IPS DF 4.7 (cell line): ENCODE data around the gene MAGI2.

ENCODE experiments used
- DNase-seq: peaks from one replicate; pipeline ENCODE4 v3.0.0-alpha.2; 2013; ENCODE audit warnings: low spot score; ENCODE audit errors: extremely low read depth

Gene MAGI2

DNA sequence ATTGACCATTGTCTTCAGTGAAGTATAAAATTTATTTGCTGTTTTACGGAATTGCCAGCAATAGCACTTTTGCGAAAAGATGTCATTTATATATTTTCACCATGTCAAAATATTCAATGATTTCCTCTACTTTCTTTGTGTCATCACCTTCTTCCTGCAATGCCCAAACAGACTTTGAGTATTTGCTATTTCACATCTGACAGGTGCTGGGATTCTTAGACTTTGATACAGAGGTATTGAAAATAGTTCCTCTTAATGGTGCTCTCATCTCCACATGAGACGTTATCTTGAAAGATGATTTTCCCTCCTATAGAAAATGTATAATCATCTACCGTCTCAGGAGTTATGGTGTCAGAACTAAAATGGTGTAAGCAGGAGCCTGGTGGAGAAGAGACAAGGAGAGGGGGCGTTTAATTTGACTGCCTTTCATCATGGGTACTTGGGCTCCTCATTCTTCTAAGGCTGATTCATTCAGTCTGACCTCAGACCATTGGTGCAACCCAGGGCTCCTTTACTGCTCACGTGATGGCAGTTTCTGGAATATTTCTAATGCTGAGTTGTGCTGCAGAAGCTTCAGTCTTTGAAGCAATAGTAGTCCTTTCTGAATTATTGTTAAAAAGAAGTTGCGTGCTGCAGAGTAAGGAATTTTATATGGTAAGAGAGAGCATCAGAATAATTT lies 1250.3 kb downstream of the MAGI2 start:
- DNase-seq = no peak

DNA sequence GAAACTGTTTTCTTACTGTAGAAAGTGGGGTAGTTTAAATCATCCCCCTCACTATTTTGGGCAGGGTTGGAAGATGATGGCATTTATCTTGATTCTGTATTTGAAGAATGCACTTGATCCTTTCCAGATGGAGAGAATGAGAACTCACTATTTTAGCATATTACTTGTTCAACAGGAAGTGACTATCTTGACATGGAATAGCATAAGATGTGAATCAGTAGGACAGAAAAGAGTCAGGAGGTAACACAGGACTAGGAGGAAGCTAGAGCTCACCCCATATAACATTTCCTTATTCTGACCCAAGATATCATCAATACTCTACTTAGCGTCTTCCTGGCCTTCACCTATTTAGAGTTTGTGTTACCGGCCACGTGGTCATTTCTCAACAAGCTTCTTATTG lies 1254.7 kb downstream of the MAGI2 start:
- no peak for DNase-seq

DNA sequence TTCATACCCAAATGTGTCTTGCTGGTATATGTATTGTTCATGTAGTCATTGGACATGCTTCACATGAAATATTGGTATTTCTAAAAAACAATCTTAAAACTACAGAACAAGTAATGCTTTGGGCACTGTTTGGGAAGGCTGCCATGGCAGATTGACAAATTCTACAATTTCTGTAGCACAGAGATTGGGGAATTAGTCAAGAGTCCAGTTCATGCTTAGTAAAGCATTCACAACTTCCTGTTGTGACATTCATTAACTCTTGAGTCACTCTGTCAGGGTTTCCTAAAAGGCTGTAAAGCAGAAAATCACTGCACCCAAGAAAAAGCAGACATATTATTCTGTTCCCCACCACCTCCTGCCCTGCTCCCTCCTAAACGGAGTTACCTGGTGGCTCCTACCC lies 1256.0 kb downstream of the MAGI2 start:
- no peak for DNase-seq

DNA sequence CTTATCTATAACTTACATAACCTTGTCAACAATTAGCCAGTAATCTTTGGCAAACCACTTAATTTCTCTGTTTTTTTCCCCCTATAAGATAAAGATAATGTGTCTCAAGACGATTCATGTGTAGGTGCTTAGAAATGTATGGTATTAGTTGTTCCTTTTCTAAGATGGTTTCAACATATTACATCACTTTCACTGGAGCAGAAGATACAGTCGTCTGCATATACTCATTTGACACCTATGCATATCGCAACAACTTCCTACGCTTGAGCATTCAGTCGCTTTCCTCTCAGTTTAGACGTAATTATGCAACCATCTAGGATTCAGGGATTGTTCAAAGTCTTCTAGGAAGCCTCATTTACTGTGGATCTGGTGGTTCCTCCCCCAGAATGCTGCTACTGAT lies 1258.2 kb downstream of the MAGI2 start:
- DNase-seq = no peak

DNA sequence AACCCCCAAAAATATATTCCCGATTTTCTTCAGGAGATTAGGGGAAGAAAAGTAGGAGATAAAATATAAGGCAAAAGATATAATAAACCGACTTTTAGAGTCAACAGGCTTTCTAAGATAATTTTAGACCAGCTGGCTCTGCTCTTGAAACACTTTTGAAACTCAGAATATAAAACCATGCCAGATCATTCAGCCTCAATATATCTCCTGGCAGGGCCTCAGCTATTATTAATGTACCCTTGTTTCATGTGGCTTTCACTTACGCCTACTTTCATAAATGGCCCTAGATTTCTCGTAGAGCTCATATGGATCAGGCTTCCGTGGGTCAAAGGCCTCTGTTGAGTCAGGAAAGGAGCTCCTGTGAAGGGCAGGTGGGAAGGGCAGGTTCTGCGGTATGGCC lies 1258.9 kb downstream of the MAGI2 start:
- DNase-seq = no peak

DNA sequence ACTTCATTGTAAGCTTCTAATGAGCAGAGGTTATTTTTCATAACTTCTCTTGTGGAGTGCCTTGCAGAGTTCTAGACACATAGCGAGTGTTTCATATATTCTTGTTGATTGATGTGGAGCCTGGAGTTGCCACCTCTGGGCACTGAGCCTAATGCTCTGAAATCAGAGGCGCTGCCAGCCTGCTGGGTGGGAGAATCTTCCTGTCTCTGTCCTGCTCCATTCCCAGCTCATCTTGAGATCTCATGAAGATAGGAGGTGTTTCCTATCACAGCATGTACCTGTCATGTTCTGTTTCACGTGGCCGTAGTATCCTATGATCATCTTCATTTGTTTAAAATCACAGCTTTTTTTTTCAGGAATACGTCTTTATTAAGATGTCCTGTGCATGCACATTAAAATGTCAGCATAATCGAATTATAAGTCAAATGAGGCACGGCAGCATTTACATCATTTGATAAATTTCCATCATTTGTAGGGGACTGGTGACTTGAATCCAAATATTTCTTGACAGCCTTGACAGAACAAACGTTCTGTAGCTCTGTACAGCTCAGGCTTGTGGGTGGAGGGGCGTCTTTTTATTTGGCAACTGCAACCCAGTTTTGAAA lies 1261.9 kb downstream of the MAGI2 start:
- DNase-seq = no peak

DNA sequence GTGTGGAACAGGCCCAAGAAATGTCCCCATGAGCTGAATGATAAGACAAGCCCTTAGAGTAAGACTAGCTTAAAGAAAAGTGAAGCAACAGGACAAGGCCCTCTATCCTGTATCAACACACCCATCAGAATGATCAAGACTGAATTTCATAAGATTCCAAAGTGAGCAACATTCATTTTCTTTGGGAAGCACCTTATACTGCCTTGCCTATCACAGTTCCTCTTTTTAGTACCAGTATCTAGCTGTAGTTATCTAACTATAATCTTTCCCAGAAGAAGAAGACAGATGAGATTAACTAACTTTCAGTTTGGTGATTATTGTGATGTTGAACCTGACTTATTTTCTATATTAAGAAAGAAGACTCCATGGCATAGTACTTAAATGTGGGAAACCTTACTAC lies 1263.7 kb downstream of the MAGI2 start:
- DNase-seq = no peak

DNA sequence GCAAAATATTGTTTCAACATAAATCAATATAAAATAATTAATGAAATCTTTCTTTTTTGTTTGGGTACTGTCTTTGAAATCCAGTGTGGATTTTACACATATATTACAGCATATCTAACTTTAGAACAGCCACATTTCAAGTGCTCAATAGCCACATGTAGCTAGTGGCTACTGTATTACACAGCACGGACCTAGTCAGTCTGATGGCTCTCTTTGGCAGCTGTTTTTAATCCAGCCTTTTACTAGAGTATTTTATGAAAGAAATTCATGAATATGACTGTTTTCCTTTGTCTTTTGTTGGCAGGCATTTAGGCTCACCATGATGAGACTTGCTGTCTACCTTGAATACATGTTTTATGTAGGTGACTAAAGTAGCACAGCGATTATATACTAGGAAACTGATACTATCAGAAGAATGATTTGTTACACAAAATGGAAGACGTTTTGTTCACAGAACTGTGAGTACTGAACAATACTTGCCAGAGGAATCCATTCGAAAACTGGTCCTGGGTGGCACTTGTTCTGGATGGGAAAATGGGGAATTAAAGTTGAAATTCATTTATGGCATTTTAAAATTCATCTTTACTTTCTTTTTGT lies 1268.2 kb downstream of the MAGI2 start:
- no peak for DNase-seq

DNA sequence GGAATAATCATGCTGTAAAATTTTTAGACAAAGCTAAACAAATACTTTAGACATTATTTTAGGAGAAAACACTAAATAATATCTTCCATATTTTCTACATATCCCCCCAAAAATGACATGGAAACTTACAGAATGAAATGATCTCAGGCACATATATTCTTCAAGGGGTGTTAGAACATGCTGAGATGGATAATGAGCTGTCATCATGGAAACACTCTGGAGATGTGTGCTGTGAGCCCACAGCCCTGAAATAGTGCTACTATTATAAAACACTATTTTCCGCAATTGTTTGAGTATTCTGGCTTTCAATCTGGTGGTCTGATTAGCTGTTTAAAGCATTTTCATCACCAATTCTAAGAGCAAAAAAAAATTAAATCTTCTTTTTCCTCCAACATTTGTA lies 1269.2 kb downstream of the MAGI2 start:
- DNase-seq = no peak

DNA sequence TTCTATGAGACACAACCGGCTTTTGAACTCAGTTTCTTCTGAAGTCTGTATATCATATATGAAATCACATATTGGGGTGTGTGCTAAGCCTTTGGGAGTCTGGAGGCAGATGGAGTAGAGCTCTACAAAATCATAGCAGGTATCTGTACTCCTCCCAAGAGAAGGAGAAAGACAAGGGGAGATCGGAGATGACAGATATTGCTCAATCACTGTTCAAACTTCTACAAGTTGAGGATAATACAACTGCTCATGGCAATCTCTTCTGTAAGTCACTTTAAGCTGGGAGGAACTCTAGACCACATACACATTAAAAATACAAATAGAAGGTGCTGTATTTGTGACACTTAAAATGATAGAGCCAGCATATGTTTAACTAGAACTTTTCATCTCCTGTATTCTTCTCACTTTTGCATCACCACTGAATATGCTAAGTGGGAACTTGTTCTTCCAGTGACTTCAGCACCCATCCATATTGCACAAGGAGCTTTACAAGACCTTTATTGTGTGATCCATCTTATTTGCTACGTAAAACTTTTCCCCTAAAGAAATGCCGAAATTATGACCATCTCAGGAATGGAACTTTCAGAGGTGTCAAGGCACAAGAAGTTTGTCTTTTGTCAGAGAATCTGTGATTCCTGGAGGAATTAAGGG lies 1273.5 kb downstream of the MAGI2 start:
- DNase-seq = no peak

DNA sequence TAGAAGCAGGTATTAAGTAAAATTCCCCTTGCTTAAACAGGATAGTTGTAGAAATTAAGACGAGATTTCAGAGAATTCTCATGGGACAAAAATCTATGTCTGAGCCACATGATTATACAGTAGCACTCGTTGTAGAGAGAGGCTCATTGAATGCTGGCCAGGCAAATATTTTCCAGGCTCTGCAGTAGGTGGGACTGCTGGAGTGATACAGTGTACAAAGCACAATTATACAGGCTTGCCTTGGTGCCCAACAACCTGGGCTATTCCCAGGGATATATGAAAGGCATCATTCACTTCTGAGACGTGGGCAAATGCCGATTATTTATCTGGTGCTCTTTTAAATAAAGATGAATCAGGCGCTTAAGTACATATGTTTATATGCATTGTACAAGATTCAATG lies 1274.3 kb downstream of the MAGI2 start:
- DNase-seq = no peak

DNA sequence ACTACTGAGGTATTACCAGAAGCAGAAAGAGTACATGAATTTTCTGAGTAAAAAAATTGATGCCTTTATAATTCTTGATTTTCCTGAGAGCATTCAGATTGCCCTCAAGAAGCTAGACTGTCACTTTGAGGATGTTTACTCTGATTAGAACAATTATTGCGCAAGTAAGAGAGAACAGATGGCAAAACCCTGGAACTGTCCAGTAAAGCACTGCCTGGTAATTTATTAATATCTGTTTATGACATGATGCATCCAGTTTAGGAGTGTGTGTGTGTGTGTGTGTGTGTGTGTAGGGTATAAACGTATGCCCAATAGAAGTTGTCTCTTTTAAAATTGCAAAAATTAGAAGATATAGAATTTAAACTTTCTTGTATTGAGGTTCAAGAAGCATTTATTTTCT lies 1275.1 kb downstream of the MAGI2 start:
- DNase-seq = no peak

DNA sequence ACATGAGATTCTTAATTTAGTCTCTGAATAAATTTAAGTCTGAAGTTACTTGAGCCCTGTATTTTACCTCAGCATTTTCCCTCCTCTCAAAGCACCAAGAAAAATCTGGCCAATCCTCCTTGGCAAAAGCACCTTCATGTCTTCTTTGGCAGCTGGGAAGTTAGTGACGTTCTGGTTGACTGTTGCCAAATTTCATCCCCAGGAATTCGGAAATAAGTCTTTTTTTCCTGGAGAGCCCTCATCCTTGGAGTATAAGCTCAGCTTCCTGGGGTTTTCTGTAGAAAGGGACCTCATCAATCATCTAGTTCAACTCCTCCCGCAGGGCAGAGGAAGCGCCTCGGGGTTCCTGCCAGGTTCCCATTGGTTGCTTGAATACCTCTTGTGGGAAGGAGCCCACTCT lies 1277.3 kb downstream of the MAGI2 start:
- no peak for DNase-seq

DNA sequence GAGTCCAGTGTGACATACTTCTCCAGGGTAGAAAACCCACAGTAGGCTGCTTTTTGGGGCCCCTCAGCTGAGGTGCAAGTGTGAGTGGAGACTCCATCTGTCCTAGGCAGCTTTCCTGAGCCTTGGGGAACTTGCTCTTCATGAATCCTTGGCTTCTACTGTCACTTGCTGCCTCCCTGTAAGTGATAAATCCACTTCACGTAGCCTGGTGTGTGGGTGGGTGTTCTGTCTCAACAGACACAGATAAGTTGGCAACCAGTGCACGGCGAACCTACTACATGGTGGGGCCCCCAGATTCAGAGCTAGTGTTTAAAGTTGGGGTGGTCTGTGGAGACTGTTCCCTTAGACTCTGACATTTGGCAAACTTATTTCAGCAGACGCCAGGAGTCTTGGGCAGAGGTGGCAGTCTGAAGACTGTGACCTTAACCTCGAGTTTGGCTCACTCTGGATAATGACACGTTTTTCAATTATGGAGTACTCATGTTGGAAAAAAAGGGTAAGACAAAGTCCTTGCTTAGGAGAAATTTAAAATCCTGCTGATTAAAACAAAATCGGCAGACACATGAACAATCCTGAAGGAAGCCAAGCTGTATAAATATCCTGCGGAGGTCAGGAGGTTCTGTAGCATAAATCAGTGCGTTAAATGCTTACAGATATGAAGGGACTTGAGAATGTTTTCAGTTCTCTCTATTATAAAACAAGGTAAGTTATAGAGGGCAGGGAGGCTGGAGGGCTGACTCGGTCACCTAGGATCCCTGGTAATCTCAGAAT lies 1278.0 kb downstream of the MAGI2 start:
- DNase-seq = no peak

DNA sequence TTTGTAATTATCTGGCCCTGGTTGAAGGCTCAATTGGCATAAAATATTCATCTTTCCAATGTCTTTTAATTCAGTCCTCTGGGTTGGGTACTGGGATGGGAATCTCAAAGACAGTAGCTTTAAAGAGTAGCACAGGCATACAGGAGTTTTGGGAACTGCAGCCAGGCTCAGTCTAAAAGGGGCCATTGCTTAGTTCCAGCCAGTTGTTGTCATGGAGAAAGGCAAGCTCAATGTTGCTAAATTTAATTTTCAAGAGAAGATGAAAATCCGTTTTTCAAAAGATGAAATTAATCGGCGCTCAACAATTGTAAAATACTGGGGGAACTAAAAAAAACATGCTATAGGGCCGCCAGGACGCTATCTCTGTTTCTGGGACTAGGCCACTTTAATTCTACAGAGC lies 1279.8 kb downstream of the MAGI2 start:
- no peak for DNase-seq

DNA sequence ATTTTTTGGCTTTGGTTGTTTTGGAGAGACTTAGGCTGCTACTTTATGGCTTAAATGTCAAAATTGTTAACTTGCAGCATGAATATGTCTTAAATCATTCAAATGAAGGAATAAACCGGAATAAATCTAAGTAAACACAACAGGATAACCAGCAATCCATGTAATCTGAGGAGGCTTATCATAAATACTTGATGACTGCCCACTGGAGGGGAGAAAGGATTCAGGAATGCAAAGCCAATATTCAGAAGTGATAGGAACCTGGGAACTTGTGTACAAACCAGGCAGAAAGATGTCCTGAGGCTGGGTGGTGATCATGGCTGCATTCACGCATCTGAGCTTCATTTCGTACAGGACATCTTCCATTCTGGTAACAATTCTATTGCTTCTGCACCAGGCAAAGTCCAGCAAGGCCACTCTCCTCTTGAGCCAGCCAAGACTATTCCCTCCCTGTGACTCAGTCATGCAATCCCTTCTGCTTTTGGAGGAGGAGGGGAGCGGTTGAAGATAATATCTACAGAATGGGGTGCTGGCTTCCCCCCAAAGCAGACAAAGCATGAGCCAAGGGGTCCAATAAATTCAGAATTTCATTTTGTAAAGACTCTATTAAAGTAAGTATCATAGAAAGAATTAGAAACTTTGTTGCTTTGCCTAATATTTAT lies 1280.4 kb downstream of the MAGI2 start:
- no peak for DNase-seq

DNA sequence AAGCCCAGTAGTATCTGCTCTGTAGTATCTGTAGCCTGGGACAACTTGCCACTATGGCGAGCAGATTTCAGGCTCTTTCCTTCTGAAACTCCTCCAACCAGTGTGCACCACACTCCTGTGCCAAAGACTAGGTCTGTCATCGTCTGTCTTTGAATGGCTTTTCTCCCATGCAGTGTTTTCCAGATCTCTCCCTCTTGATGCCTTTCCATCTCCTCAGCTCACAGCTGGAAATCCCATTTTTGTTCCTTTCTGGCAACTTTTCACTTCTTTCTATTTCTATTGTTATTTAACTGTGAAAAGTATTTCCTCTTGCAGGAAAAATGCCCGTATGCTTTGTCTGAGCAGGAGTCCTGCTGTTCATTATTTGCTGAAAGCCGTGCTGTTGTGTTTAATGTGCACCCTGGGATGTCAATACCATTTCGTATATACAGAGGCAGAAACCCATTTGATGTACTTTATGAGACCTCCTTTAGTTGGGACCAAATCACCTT lies 1281.2 kb downstream of the MAGI2 start:
- DNase-seq = no peak

DNA sequence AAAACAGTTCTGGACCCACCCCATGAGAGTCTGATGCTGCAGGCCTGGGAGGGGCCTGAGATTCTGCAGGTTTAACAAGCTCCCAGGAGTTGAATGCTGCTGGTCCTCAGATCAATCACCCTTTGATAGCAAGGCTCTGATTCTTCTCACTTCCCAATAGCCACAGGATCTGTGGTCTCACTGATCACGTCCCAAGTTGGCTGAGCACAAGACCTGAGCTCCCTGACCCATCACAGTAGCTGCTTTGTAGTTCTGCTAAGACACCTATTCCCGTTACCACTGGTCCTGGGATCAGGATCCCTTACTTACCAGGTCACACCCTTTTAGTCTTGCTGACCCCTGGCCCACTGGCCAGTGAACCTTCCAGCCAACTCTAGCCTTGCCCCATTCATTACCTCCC lies 1282.1 kb downstream of the MAGI2 start:
- no peak for DNase-seq

DNA sequence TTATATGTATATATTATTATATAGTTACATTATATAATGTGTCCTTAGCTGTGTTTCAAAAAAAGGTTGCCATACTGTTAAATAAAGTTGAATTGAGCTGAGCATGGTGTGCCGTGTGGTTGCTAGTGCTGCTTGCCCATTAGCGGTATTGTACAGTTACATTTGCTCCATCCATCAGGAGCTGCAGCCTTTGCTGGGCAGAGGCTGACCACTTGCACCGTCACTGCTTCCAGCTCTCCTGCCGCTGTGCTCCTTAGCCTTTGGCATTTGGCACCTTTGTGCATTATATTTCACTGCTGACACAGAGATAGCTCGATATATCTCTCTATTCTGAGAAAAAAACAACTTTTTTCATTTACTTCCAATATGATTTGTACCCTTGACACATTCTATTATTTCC lies 1282.7 kb downstream of the MAGI2 start:
- no peak for DNase-seq

DNA sequence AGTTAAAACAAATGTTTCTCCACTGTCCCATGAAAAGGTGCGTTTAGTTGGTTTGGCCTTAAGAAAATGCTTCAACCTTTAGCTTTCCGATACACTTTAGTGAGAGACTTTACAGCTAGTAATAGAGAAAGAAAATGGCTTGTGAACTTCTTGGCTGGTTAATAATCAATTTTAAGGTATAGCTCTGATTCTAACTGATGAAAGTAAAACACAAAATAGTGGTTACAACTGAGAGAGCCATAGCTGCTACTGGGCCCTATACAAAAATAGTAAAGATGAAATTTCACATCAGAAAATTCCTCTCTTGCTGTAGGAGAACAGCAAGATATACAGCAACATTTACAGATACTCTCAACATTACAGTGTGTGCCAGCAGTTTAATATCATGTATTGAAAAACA lies 1283.5 kb downstream of the MAGI2 start:
- no peak for DNase-seq

DNA sequence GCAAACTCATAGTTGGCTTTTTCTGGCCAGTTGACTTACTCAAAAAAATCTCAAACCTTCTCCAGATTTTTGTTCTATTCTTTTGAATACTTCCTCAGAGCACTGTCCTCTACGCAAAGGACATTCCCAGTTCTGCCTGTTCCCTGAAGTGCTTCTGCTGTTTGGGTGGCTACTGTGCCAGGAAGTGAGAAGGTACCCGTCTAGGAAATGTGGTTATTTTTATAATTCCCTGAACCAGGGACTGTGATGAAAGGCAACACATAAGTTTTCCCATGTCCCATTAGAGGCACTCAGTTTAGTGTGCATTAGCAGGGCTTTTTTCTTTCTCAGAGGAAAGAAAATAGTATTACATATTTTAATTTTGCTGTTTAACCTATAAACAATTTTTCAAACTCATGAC lies 1284.6 kb downstream of the MAGI2 start:
- no peak for DNase-seq
